NT2/D1 (cell line): ENCODE data around the gene POGLUT2.

Experiments
- SUZ12 ChIP-seq: IDR thresholded peaks from 2 replicates; pipeline ENCODE4 v1.6.1; 2011; ENCODE audit not compliant: insufficient read length, insufficient read depth; ENCODE audit errors: extremely low read depth
- ZNF274 ChIP-seq: IDR thresholded peaks from 2 replicates; pipeline ENCODE4 v1.6.1; 2011; ENCODE audit warnings: mild to moderate bottlenecking, low read depth, low read length

- TF ChIP-seq SUZ12 (no peak), ZNF274 (no peak)
Observed at GRCh38 chr13:102781591-102781990, 17.2 kb downstream of the POGLUT2 start.
